ENCODE data around the gene RHCG.

RHCG gene

DNA sequence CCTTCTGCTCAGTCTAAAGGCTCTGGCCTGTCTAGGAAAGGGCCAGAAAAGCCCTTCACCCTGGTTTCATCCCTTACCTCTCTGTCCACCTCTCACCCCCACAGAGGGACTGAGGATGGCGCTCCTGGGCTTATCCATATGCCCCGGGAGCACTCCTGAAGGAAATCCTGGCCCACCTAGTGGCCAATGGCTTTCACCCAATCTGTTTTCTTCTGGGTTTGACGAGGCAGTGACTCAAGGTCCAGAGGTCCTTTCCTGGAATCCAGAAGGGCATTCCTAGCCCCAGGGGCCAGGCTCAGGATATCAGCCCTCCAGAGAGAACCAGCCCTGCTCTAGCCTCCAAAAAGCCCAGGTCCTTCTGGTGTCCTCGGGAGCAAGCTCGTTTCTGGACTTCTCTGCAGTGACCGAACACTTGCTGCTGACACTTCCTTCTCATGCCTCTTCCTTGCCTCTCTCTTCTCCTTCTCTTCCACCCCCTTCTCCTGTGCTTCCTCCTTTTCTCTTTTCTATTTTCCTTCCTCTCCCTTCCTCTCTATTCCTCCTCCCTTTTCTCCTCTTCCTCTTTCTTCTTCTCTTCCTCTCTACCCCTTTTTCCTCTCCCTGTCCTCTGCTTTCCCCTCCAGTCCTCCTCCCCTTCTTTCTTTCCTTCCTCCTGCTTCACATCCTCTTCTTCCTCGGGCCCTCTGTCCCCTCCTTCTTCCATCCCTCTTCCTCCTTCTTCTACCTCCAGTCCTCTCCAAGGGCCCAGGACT, 59.6 kb downstream of the RHCG start:
- Mint-ChIP-seq H3K27ac (no peak overlapping the region), H3K27me3 (peaks cover 27 to 40% of the 10 kb centered on the region in 2 donors), H3K4me1 (peaks cover 8 to 17% of the 10 kb centered on the region in 2 donors), H3K36me3 (no peaks in the 10 kb centered on the region), H3K4me3 (no peak overlapping the region), H3K9me3 (peaks cover 0 to 2% of the 10 kb centered on the region in 2 donors)
- ATAC-seq (replicated peaks): no peak
- no peak for DNase-seq

DNA sequence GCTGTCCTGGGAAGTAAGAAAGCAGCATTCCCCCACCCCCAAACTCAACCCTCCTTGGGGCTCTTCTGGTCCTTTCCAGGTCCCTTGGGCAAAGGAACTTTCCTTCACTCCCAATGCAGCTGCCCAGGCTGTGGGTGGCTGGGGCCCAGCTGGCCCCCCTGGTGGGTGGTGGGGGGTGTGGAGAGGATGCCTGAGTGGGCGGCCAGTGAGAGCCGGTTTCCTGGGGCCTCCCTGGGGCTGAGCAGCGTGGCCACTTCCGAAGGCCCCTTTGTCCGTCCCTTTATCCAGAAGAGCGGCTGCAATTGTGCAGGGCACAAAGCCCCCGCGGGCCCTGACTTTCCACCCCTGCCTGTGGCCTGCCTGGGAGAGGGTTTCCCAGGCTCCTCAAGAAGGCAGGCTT, 61.0 kb downstream of the RHCG start:
- DNase-seq (no peak), ATAC-seq (replicated peaks) (no peak)
- Mint-ChIP-seq H3K4me1 (peaks cover 2 to 13% of the 10 kb centered on the region in 2 donors), H3K4me3 (no peak overlapping the region), H3K36me3 (no peaks in the 10 kb centered on the region), H3K27ac (no peak overlapping the region), H3K27me3 (peaks cover 32 to 48% of the 10 kb centered on the region in 2 donors), H3K9me3 (no peaks in the 10 kb centered on the region)

- Mint-ChIP-seq H3K27me3 (peaks cover 40 to 63% of the 10 kb centered on the region in 2 donors), H3K4me1 (peaks cover 4 to 12% of the 10 kb centered on the region in 2 donors), H3K9me3 (no peaks in the 10 kb centered on the region), H3K4me3 (no peak overlapping the region), H3K27ac (peak overlapping the region; percentile 48), H3K36me3 (no peaks in the 10 kb centered on the region)
- ATAC-seq (replicated peaks) (no peak), DNase-seq (no peak)
Observed at GRCh38 chr15:89433686-89434085, 62.7 kb downstream of the RHCG start.

DNA sequence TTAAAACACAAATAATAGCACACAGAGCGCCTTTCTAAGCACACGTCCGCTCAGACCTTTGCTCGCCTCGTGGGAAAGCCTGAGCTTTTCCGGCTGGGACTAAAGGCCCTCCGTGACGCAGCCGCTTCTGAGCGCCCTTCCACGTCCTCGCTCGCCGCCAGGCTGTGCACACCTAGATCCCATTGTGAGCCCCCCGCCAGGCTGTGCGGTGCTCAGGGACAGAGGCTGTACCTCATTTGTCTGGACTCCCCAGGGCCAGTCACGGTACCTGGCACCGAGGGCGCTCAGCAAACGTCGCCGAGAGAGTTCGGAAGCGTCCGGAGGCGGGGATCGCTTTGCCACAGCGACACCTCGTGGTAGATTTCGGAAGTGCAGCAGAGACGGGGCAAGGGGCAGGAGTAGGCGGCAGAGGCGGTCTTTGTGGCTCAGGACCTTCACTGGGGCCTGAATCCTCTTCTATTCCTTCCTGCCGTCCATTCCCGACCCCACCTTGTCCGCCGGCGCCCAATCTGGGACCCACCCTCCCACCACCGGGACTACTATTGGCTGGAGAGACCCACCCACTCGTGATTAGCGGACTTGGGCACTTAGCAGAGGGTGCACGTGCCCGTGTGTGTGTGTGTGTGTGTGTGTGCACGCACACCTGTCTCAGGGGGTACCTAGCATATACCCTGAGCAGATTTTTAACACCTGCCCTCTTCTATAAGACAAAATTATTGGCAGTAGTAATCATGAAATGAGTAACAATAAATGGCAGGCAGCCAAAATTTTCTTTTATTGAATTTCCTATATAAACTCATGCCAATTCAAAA, 65.6 kb downstream of the RHCG start:
- Mint-ChIP-seq H3K9me3 (no peaks in the 10 kb centered on the region), H3K36me3 (no peaks in the 10 kb centered on the region), H3K27ac (peak overlapping the region; percentile 62), H3K27me3 (peaks cover 45 to 66% of the 10 kb centered on the region in 2 donors), H3K4me3 (peak overlapping the region; percentile 80 to 86), H3K4me1 (peaks cover 4 to 9% of the 10 kb centered on the region in 2 donors)
- peak; percentile 97 to 98 for ATAC-seq (replicated peaks)
- DNase-seq: peak; percentile 77

- H3K4me1 Mint-ChIP-seq: peaks cover 4 to 9% of the 10 kb centered on the region in 2 donors
- H3K36me3 Mint-ChIP-seq: no peaks in the 10 kb centered on the region
- H3K9me3 Mint-ChIP-seq: no peaks in the 10 kb centered on the region
- ATAC-seq (replicated peaks) (no peak), DNase-seq (no peak)
- no peak overlapping the region for H3K27ac Mint-ChIP-seq
- H3K27me3 Mint-ChIP-seq: peaks cover 45 to 64% of the 10 kb centered on the region in 2 donors
- H3K4me3 Mint-ChIP-seq: no peak overlapping the region
Observed at GRCh38 chr15:89429986-89430385, 66.4 kb downstream of the RHCG start.

- no peaks in the 10 kb centered on the region for H3K9me3 Mint-ChIP-seq
- DNase-seq (no peak), ATAC-seq (replicated peaks) (no peak)
- no peak overlapping the region for H3K27ac Mint-ChIP-seq
- no peak overlapping the region for H3K4me3 Mint-ChIP-seq
- H3K27me3 Mint-ChIP-seq: peaks cover 41 to 60% of the 10 kb centered on the region in 2 donors
- H3K36me3 Mint-ChIP-seq: no peaks in the 10 kb centered on the region
- peaks cover 4 to 9% of the 10 kb centered on the region in 2 donors for H3K4me1 Mint-ChIP-seq
Observed at GRCh38 chr15:89429023-89429422, 67.4 kb downstream of the RHCG start.

DNA sequence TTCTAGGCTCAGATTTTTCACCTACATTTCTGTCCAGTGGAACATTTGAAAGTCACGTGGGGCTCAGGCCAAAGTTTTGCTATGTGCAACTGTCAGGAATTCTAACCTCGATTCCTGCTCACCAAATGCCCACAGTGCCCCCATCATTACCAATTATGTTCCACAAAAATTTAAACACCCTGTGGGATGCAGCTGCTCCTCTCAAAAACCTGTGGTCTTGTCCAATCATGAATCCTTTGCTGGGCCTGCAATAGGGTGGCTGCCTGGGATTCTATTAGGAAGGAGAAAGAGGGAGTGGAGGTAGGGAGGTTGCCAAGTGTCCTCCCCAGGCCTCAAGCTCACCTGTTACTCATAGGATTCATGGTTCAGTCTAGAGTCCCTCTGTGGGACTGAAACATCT, 68.1 kb downstream of the RHCG start:
- Mint-ChIP-seq H3K4me1 (peaks cover 4 to 9% of the 10 kb centered on the region in 2 donors), H3K36me3 (no peaks in the 10 kb centered on the region), H3K27ac (no peak overlapping the region), H3K27me3 (peaks cover 41 to 67% of the 10 kb centered on the region in 2 donors), H3K9me3 (no peaks in the 10 kb centered on the region), H3K4me3 (no peak overlapping the region)
- DNase-seq: no peak
- no peak for ATAC-seq (replicated peaks)

DNA sequence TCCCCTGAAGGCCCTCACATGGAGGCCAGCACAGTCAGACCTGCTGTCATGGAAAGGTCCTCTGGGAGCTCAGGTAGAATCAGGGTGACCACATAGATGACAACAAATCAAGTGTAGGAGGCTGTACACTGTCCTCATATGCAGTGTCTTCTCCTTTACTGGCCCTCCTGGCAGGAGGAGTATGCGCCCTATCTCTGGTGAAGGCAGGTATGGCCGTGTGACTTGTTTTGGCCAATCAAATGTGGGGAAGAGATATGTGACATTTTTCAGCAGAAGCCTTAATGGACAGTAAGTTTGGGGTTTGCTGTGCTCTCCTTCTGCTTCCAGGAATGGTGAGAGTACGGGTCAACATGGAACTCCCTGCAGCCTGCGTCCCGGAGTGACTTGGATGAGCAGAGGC, 69.9 kb downstream of the RHCG start:
- Mint-ChIP-seq H3K27ac (no peak overlapping the region), H3K36me3 (no peaks in the 10 kb centered on the region), H3K4me3 (no peak overlapping the region), H3K9me3 (no peaks in the 10 kb centered on the region), H3K27me3 (peaks cover 34 to 60% of the 10 kb centered on the region in 2 donors), H3K4me1 (peaks cover 4 to 9% of the 10 kb centered on the region in 2 donors)
- ATAC-seq (replicated peaks) (no peak), DNase-seq (no peak)

- Mint-ChIP-seq H3K4me1 (no peaks in the 10 kb centered on the region), H3K27me3 (peaks cover 32 to 64% of the 10 kb centered on the region in 2 donors), H3K4me3 (no peak overlapping the region), H3K9me3 (no peaks in the 10 kb centered on the region), H3K36me3 (no peaks in the 10 kb centered on the region), H3K27ac (no peak overlapping the region)
- ATAC-seq (replicated peaks) (no peak), DNase-seq (no peak)
Observed at GRCh38 chr15:89423981-89424380, 72.4 kb downstream of the RHCG start.
